Small intestine (tissue), 7 donors: ENCODE data around the gene PTPRU. TPM values are rescaled to one million over a fixed set of nuclear protein-coding genes. Genes with fewer than 3 reads are reported as not detected.
A peak's percentile ranks its signal among the peaks of the same experiment; 100 is the strongest.

Source experiments
- DNase-seq, 2 donors: peaks; one replicate each; pipeline versions ENCODE4 v3.0.0 to v3.0.0-alpha.2; 2013
- FAIRE-seq: peaks from 2 replicates; lab custom pipeline; 2012; peaks lifted over from hg19 to GRCh38; lab: Jason Lieb, UNC
- H3K27ac ChIP-seq, 3 donors: one replicate each; pipeline ENCODE4 v1.5.1; 2013; ENCODE audit warnings: low read length in 2 of 3, mild to moderate bottlenecking in 2 of 3, control low read depth in 1 of 3, inconsistent platforms in 1 of 3, low read depth in 1 of 3, moderate library complexity in 1 of 3
- H3K27me3 ChIP-seq, 3 donors: one replicate each; pipeline ENCODE4 v1.6.1; 2013; ENCODE audit warnings: low read length in 3 of 3, inconsistent platforms in 1 of 3; ENCODE audit not compliant: control insufficient read depth in 3 of 3, insufficient read depth in 3 of 3
- H3K36me3 ChIP-seq, 3 donors: one replicate each; pipeline ENCODE4 v1.6.1; 2013; ENCODE audit warnings: low read length in 3 of 3, inconsistent platforms in 1 of 3, low read depth in 1 of 3, mild to moderate bottlenecking in 1 of 3, moderate library complexity in 1 of 3; ENCODE audit not compliant: control insufficient read depth in 3 of 3, insufficient read depth in 2 of 3
- H3K4me1 ChIP-seq, 3 donors: one replicate each; pipeline ENCODE4 v1.6.1; 2013; ENCODE audit warnings: low read length in 2 of 3, inconsistent platforms in 1 of 3, low read depth in 1 of 3, mild to moderate bottlenecking in 1 of 3, moderate library complexity in 1 of 3; ENCODE audit not compliant: control insufficient read depth in 3 of 3, insufficient read depth in 2 of 3
- H3K4me3 ChIP-seq, 3 donors: one replicate each; pipeline ENCODE4 v1.5.1; 2013; ENCODE audit warnings: low read length in 3 of 3, control low read depth in 1 of 3, inconsistent platforms in 1 of 3, low read depth in 1 of 3, mild to moderate bottlenecking in 1 of 3, moderate library complexity in 1 of 3
- H3K9me3 ChIP-seq, 2 donors: one replicate each; pipeline ENCODE4 v1.6.1; 2013; ENCODE audit warnings: low read depth in 1 of 2, low read length in 1 of 2; ENCODE audit not compliant: control insufficient read depth in 2 of 2, insufficient read depth in 1 of 2
- whole genome bisulfite sequencing, 3 donors: extraction: QIAGEN DNeasy Blood & Tissue Kit; methylation state at CpG; one replicate each; pipeline ENCODE4 v1.1.7; 2013; 5-methylcytosine and 5-hydroxymethylcytosine counted together
- polyA plus RNA-seq, 4 donors: library from polyadenylated mRNA; stranded (reverse) in 3 of 4; unstranded in 1 of 4; fragments of 200-250 nt in 3 of 4; fragments of 120-200 nt in 1 of 4; gene quantifications; one replicate each; pipeline versions ENCODE4 v1.2.1 to v1.2.3, GENCODE V29; 2013
- donor health status: healthy with polysubstance abuse.
- donor health status: control.
- donor health status: control.
- donor health status: Bipolar disorder and iron deficiency.
- donor health status: healthy.

The PTPRU gene
- polyA plus RNA-seq, 4 donors = 0.27 to 44.5 (median 4.3) TPM; not detected in 1

- 90 to 94% (median 94%) methylated on average over 12 of the region's 12 CpGs for WGBS, 3 donors
- H3K9me3 ChIP-seq = no peaks in the 10 kb centered on the region
- no peak for DNase-seq
Observed at GRCh38 chr1:29197993-29198392, 38.3 kb upstream of the PTPRU start.

GRCh38 chr1:29200906-29201594 lies 35.3 kb upstream of the PTPRU start:
- Histone ChIP-seq H3K27ac (peak overlapping the region in 1 of 3 donors; percentile 3), H3K36me3 (peaks cover 0 to 79% (median 2%) of the 10 kb centered on the region in 3 donors), H3K27me3 (no peaks in the 10 kb centered on the region), H3K4me3 (no peak overlapping the region), H3K4me1 (peaks cover 0 to 9% (median 0%) of the 10 kb centered on the region in 3 donors), H3K9me3 (no peaks in the 10 kb centered on the region)
- DNase-seq = no peak
- FAIRE-seq = no peak
- 90 to 93% (median 93%) methylated on average over 5 of the region's 5 CpGs for WGBS, 3 donors

More at GRCh38 chr1:29197993-29198392, 38.3 kb upstream of the PTPRU start:
- Histone ChIP-seq H3K4me3 (no peak overlapping the region), H3K36me3 (peaks cover 0 to 87% (median 2%) of the 10 kb centered on the region in 3 donors), H3K27me3 (no peaks in the 10 kb centered on the region), H3K27ac (no peak overlapping the region), H3K4me1 (peaks cover 0 to 9% (median 6%) of the 10 kb centered on the region in 3 donors)
- no peak for FAIRE-seq

DNA sequence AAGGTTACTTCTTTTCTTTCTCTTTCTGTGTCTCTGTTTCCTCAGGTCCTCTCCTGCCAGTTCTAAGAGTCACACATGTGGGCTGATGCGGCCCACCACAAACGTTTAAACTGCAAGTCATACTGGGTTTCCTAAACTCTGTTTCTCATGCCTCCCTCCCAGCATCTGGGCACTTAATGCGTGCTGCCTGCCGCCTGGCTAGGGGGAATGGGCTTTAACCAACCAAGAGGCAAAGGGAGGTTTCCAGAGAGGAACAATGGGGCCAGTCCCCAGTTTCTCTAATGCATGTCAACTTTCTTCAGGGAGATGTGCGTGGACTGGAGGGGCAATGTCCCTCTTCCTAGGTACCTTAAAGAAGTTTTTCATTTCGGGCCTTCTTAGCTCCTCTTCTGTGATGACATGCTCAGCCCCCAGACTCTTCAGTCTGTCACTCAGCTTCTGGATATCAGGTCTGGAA lies 34.7 kb upstream of the PTPRU start:
- Histone ChIP-seq H3K9me3 (no peaks in the 10 kb centered on the region), H3K27ac (peak overlapping the region in 1 of 3 donors; percentile 71), H3K27me3 (no peaks in the 10 kb centered on the region), H3K4me3 (no peak overlapping the region), H3K36me3 (peaks cover 0 to 75% (median 2%) of the 10 kb centered on the region in 3 donors), H3K4me1 (peaks cover 0 to 9% (median 0%) of the 10 kb centered on the region in 3 donors)
- WGBS, 3 donors = 87 to 92% (median 89%) methylated on average over 6 of the region's 6 CpGs
- no peak for FAIRE-seq
- DNase-seq = no peak

- H3K9me3 ChIP-seq = no peaks in the 10 kb centered on the region
- H3K27me3 ChIP-seq = no peaks in the 10 kb centered on the region
- H3K4me1 ChIP-seq = peaks cover 0 to 9% (median 0%) of the 10 kb centered on the region in 3 donors
- H3K4me3 ChIP-seq = no peak overlapping the region
- no peak for FAIRE-seq
- no peak for DNase-seq
- H3K36me3 ChIP-seq = peaks cover 0 to 75% (median 2%) of the 10 kb centered on the region in 3 donors
- 76 to 96% (median 96%) methylated on average over 1 of the region's 1 CpG for WGBS, 3 donors
- H3K27ac ChIP-seq = peak overlapping the region; percentile 2 to 71 (median 14)
Observed at GRCh38 chr1:29202053-29202452, 34.3 kb upstream of the PTPRU start.

GRCh38 chr1:29202584-29203340 lies 33.6 kb upstream of the PTPRU start:
- Histone ChIP-seq H3K4me3 (no peak overlapping the region), H3K27ac (peak overlapping the region in 2 of 3 donors; percentile 2 to 71), H3K4me1 (peaks cover 0 to 15% (median 0%) of the 10 kb centered on the region in 3 donors), H3K9me3 (no peaks in the 10 kb centered on the region), H3K27me3 (no peaks in the 10 kb centered on the region), H3K36me3 (peaks cover 0 to 68% (median 2%) of the 10 kb centered on the region in 3 donors)
- peak; percentile 44 for FAIRE-seq
- 27 to 30% (median 28%) methylated on average over 14 of the region's 14 CpGs for WGBS, 3 donors
- DNase-seq = peak; percentile 95 to 96

- peaks cover 0 to 57% (median under 1%) of the 10 kb centered on the region in 3 donors for H3K36me3 ChIP-seq
- H3K4me1 ChIP-seq = peaks cover 0 to 7% (median 0%) of the 10 kb centered on the region in 3 donors
- H3K4me3 ChIP-seq = no peak overlapping the region
- DNase-seq = peak; percentile 78
- no peak for FAIRE-seq
- peak overlapping the region in 1 of 3 donors; percentile 45 for H3K27ac ChIP-seq
- no peaks in the 10 kb centered on the region for H3K27me3 ChIP-seq
- H3K9me3 ChIP-seq = no peaks in the 10 kb centered on the region
- 15 to 44% (median 36%) methylated on average over 4 of the region's 4 CpGs for WGBS, 3 donors
Observed at GRCh38 chr1:29208442-29208841, 27.9 kb upstream of the PTPRU start.

DNA sequence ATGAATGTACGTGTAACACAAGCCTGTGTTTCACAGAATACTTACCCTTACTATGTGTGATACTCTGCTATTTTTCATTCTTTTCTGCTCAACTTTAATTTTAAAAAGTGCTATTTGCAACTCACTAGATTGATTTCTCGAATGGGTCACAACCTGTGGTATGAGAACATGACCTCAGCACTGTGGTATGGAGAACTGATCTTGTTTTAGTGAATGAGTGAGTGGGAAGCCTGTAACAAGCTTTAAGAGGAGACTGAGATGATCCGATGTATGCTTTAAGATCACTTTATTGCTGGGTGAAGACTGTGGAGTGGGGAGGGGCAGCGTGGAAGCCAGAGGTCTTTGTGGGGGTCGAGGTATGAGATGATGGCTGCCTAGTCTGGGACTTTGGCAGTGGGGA lies 27.1 kb upstream of the PTPRU start:
- no peak for FAIRE-seq
- WGBS, 3 donors = 72 to 80% (median 75%) methylated on average over 5 of the region's 5 CpGs

More for the DNA sequence above, 27.1 kb upstream of the PTPRU start:
- Histone ChIP-seq H3K36me3 (peaks cover 0 to 51% (median 3%) of the 10 kb centered on the region in 3 donors), H3K4me3 (no peak overlapping the region), H3K27ac (no peak overlapping the region), H3K4me1 (peaks cover 0 to 7% (median 0%) of the 10 kb centered on the region in 3 donors), H3K9me3 (no peaks in the 10 kb centered on the region), H3K27me3 (no peaks in the 10 kb centered on the region)
- no peak for DNase-seq
